Psoas muscle (tissue), 8 donors: ENCODE results near the gene ASB18. TPM values are rescaled to one million over a fixed set of nuclear protein-coding genes. Genes with fewer than 3 reads are reported as not detected.
A peak's percentile ranks its signal among the peaks of the same experiment; 100 is the strongest.

Source experiments
- ATAC-seq, 4 donors: fragments of 200-7000 bp; cut with Tn5 transposase; one replicate each; pipeline ENCODE4 v1.9.1; 2020; ENCODE audit warnings: moderate library complexity in 3 of 4, mild to moderate bottlenecking in 2 of 4
- DNase-seq, 2 donors: peaks; one replicate each; pipeline ENCODE4 v3.0.0-alpha.2; 2020
- H3K27ac ChIP-seq: fragments of 200-600 bp; one replicate; pipeline ENCODE4 v1.8.0; 2022
- H3K27me3 ChIP-seq, 3 donors: fragments of 200-600 bp in 1 of 3; one replicate each; pipeline versions ENCODE4 v1.6.1 to v1.8.0; 2013 to 2022; ENCODE audit warnings: low read length in 2 of 3, mild to moderate bottlenecking in 2 of 3, moderate library complexity in 1 of 3; ENCODE audit not compliant: insufficient read depth in 3 of 3
- H3K36me3 ChIP-seq, 2 donors: fragments of 200-600 bp in 1 of 2; one replicate each; pipeline versions ENCODE4 v1.6.1 to v1.8.0; 2013 to 2022; ENCODE audit warnings: low read depth in 1 of 2, mild to moderate bottlenecking in 1 of 2, moderate library complexity in 1 of 2; ENCODE audit not compliant: insufficient read depth in 1 of 2
- H3K4me1 ChIP-seq: fragments of 200-600 bp; one replicate; pipeline ENCODE4 v1.8.0; 2022
- H3K4me3 ChIP-seq: fragments of 200-600 bp; one replicate; pipeline ENCODE4 v1.8.0; 2022; ENCODE audit warnings: mild to moderate bottlenecking
- H3K9me3 ChIP-seq: fragments of 200-600 bp; one replicate; pipeline ENCODE4 v1.8.0; 2022
- CTCF ChIP-seq: fragments of 200-600 bp; IDR thresholded peaks from one replicate; pipeline ENCODE4 v1.8.0; 2022; ENCODE audit warnings: antibody characterized with exemption
- WGBS, 3 donors: extraction: QIAGEN DNeasy Blood & Tissue Kit; methylation state at CpG; one replicate each; pipeline versions ENCODE4 v1.1.6 to v1.1.7; 2013; 5-methylcytosine and 5-hydroxymethylcytosine counted together
- intact Hi-C, 2 donors: fragments of 100-400 bp; cut with DNase I; formaldehyde crosslinking; loops; one replicate each; pipeline versions ENCODE4 v1.11.0 to v1.14.2; 2022
- polyA plus RNA-seq, 3 donors: library from polyadenylated mRNA; stranded (reverse); fragments of 200-250 nt; gene quantifications; one replicate each; pipeline ENCODE4 v1.2.3, GENCODE V29; 2013
- total RNA-seq, 4 donors: library from RNA; stranded (reverse); fragmentation: NEBNext Ultra II Directional in 2 of 4; extraction: Animal tissue kit (Norgen Biotek cat#: 25700) in 2 of 4; gene quantifications; one replicate each; pipeline versions ENCODE4 v1.2.1 to v1.2.4, GENCODE V29; 2021 to 2023
- donor health status: healthy with polysubstance abuse.
- donor health status: DM: no; HTN: no; CAD: no; lungs with moderate emphysema.
- donor health status: Bipolar disorder and iron deficiency.
- donor health status: healthy.
- donor health status: DM: yes; HTN: yes; CAD: no.
- donor health status: DM: no; HTN: no; CAD: no.
- donor health status: DM: no; HTN: no; CAD: no.
- donor health status: DM: yes; HTN: yes; CAD: no.

Gene ASB18
- total and polyA plus RNA-seq, 7 donors: 0.04 to 9.3 (median 1.1) TPM

DNA sequence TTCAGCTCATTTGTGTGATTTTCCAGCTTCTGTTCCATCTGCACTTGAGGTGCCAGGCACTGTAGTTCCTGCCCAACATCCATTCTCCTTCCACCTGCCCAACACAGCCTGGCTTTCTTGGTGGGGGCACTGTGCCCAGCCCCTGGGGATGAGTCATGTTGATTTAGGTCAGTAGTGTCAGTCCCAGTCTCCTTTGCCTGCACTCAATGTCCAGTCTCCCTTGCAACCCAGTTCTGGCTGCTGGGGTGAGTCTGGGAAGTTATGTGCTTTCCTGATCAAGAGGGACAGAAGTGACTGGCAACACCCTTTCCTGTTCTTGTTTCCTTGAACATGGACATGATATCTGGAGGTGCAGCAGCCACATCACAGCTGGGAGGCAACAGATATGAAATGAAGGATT, 1.5 kb upstream of the ASB18 start:
- ATAC-seq (peak; percentile 67 to 79 (median 76)), DNase-seq (peak; percentile 48 to 81)
- no peaks in the 10 kb centered on the region for H3K36me3 ChIP-seq
- H3K4me3 ChIP-seq: no peak overlapping the region
- H3K27ac ChIP-seq: peak overlapping the region; percentile 86
- H3K4me1 ChIP-seq: peaks cover 47% of the 10 kb centered on the region
- H3K27me3 ChIP-seq: no peaks in the 10 kb centered on the region
- H3K9me3 ChIP-seq: no peaks in the 10 kb centered on the region
- intact Hi-C loops: loop anchor here in 1 of 2 donors (1.0 to 5.0 kb wide), 2 partner anchors 26 to 1248 kb away; no protein-coding TSS in a partner anchor
- TF ChIP-seq CTCF: no peak

DNA sequence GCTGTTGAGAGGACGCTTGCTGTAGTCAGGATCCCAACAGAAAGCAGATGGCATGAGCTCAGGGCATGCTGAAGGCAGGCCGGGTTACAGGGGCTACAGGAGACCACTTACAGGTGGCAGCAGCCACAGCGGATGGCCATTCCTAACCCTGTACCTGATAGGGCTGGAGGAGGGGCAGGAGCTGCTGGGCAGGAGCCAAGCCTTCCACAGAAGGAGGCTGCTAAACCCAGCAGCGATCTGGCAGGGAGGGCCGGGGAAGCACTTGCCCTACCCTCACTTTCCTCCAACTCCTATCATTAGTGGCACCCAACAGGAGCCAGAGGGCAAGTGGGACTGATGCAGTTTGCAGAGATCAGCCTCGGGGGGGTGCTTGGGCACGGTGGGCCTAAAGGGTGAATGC, 2.0 kb downstream of the ASB18 start:
- intact Hi-C loops: no loop called here
- 31 to 50% (median 33%) methylated on average over 7 of the region's 7 CpGs for WGBS, 3 donors
- Histone ChIP-seq H3K4me1 (peaks cover 51% of the 10 kb centered on the region), H3K27me3 (no peaks in the 10 kb centered on the region), H3K4me3 (no peak overlapping the region), H3K36me3 (no peaks in the 10 kb centered on the region), H3K27ac (peak overlapping the region; percentile 86), H3K9me3 (no peaks in the 10 kb centered on the region)
- TF ChIP-seq CTCF: no peak
- ATAC-seq: peak; percentile 6 to 40 (median 33)
- no peak for DNase-seq

DNA sequence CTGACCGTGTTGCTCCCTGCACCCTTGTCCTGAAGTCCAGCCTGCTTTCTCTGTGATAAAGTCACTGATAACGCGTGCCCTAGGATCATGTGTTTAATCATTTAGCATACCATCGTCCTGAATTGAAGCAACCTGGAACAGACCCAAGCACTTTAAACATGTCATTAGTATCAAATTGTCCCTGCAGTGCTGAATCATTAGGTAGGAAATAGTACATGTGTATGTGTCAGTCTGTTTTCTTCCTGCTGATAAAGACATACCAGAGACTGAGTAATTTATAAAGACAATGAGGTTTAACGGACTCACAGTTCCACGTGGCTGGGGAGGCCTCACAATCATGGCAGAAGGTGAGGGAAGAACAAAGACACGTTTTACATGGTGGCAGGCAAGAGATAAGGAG, 2.8 kb downstream of the ASB18 start:
- no peaks in the 10 kb centered on the region for H3K36me3 ChIP-seq
- H3K4me3 ChIP-seq: no peak overlapping the region
- ATAC-seq (peak; percentile 63 to 79 (median 70)), DNase-seq (no peak)
- H3K27ac ChIP-seq: peak overlapping the region; percentile 86
- H3K4me1 ChIP-seq: peaks cover 48% of the 10 kb centered on the region
- H3K9me3 ChIP-seq: no peaks in the 10 kb centered on the region
- TF ChIP-seq CTCF: no peak
- intact Hi-C loops: no loop called here
- no peaks in the 10 kb centered on the region for H3K27me3 ChIP-seq
- WGBS, 3 donors: 18 to 29% (median 25%) methylated on average over 7 of the region's 7 CpGs

DNA sequence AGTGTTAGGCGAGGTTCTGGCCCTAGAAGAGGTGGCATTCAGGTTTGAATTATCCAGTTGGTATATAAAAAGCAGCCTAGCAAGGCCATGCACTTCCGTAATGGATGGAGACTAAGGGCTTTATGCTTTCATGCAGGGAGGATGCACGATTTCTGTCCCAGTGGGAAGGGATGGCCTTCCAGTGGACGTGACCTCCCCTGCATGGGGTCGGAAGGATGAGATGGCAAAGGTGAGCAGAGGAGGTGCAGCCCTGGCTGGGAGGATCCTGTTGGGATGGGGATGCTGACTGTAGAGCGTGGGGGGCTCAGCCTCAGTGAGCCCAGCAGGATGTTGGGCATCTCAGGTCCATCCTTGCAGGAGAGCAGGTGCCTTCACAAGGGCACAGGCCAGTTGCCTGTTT, 4.8 kb downstream of the ASB18 start:
- peaks cover 28% of the 10 kb centered on the region for H3K4me1 ChIP-seq
- no peaks in the 10 kb centered on the region for H3K9me3 ChIP-seq
- H3K36me3 ChIP-seq: no peaks in the 10 kb centered on the region
- DNase-seq (no peak), ATAC-seq (no peak)
- 81 to 90% (median 81%) methylated on average over 6 of the region's 6 CpGs for WGBS, 3 donors
- TF ChIP-seq CTCF: no peak
- H3K27ac ChIP-seq: peak overlapping the region; percentile 86
- no peaks in the 10 kb centered on the region for H3K27me3 ChIP-seq
- intact Hi-C loops: no loop called here
- H3K4me3 ChIP-seq: no peak overlapping the region

- Histone ChIP-seq H3K4me3 (no peak overlapping the region), H3K27ac (no peak overlapping the region), H3K4me1 (peaks cover 14% of the 10 kb centered on the region), H3K27me3 (no peaks in the 10 kb centered on the region), H3K9me3 (no peaks in the 10 kb centered on the region), H3K36me3 (no peaks in the 10 kb centered on the region)
- ATAC-seq (no peak), DNase-seq (no peak)
- WGBS, 3 donors: 84 to 92% (median 84%) methylated on average over 6 of the region's 6 CpGs
- intact Hi-C loops: no loop called here
- no peak for TF ChIP-seq CTCF
These were observed 6.6 kb downstream of the ASB18 start for GRCh38 chr2:236257575-236257974.
